Measurements from ENCODE around the gene AMBRA1.
A peak's percentile ranks its signal among the peaks of the same experiment; 100 is the strongest.

The AMBRA1 gene

DNA sequence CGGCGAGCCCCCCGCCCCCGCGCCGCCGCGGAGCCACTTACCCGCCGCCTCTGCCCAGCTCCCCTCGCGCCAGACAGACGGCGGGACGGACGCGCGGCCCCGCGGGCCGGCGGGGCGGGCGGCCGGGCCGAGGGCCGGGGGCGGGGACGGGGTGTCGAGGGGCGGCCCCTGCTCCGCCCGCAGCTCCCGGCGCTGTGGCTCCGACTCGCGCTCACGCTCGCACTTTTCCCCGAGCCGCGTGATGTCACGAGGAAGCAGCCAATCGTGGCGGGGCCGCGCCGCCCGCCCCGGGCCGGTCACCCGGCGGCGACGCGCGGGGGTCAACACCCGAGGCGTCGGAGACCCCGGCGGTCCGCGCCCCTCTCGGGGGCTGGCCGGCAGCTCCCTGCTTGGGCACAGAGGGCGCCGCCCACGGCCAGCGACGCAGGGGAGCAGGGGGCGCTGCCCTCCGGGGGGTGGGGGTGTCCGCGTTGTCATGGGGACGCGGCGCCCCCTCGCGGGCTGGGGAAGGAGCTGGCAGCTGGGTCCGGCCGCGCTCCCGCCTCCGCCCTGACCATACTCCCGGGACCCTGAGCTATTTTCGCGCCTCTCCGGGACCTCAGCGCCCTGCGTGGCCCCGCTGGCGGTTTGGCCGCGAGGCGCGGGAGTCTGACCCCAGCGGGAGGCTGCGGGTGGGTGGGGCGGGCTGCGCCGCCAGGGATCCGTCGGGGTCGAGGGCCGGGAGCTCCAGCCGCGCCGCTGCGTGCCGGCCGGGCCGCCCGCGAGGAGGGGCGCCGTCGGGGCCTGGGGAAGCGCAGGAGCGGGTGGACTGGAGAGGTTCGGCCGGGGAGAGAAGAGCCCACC lies 202.0 kb downstream of the AMBRA1 start, which contains the start of gene CHRM4:
TSS of gene CHRM4 (minus strand) at position 199 of the 843 bp plus-strand sequence. CDS start 5,219 bp downstream, outside the sequence.
- ATAC-seq, result no peak; the same call in 2 of the 3 replicates
- TF ChIP-seq SNAI2 (CRISPR knock-in tag; IDR thresholded peaks at IDR 0.05) (no peak), BACH2 (CRISPR knock-in tag; IDR thresholded peaks at IDR 0.05; ENCODE audit: borderline replicate concordance) (no peak), ARNTL (CRISPR knock-in tag; IDR thresholded peaks at IDR 0.05; ENCODE audit: borderline replicate concordance, low read depth) (no peak), PPARA (CRISPR knock-in tag; IDR thresholded peaks at IDR 0.05; ENCODE audit: borderline replicate concordance) (no peak), TCF4 (CRISPR knock-in tag; IDR thresholded peaks at IDR 0.05; ENCODE audit: borderline replicate concordance) (no peak), ZNF70 (CRISPR knock-in tag; IDR thresholded peaks at IDR 0.05) (no peak), ZNF8 (CRISPR knock-in tag; IDR thresholded peaks at IDR 0.05) (no peak), GLIS3 (CRISPR knock-in tag; IDR thresholded peaks at IDR 0.05) (no peak), ZFP30 (CRISPR knock-in tag; IDR thresholded peaks at IDR 0.05) (no peak), ZNF565 (CRISPR knock-in tag; conservative IDR thresholded peaks at IDR 0.05; ENCODE audit: low read depth) (no peak), ESRRG (CRISPR knock-in tag; IDR thresholded peaks at IDR 0.05) (no peak), CSDC2 (CRISPR knock-in tag; IDR thresholded peaks at IDR 0.05) (no peak), OSR1 (CRISPR knock-in tag; IDR thresholded peaks at IDR 0.05) (no peak)
- TF ChIP-seq, protein P1, sequence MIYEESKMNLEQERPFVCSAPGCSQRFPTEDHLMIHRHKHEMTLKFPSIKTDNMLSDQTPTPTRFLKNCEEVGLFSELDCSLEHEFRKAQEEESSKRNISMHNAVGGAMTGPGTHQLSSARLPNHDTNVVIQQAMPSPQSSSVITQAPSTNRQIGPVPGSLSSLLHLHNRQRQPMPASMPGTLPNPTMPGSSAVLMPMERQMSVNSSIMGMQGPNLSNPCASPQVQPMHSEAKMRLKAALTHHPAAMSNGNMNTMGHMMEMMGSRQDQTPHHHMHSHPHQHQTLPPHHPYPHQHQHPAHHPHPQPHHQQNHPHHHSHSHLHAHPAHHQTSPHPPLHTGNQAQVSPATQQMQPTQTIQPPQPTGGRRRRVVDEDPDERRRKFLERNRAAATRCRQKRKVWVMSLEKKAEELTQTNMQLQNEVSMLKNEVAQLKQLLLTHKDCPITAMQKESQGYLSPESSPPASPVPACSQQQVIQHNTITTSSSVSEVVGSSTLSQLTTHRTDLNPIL (CRISPR knock-in tag; IDR thresholded peaks at IDR 0.05; ENCODE audit: low read depth), result no peak
- TF ChIP-seq, protein P2, sequence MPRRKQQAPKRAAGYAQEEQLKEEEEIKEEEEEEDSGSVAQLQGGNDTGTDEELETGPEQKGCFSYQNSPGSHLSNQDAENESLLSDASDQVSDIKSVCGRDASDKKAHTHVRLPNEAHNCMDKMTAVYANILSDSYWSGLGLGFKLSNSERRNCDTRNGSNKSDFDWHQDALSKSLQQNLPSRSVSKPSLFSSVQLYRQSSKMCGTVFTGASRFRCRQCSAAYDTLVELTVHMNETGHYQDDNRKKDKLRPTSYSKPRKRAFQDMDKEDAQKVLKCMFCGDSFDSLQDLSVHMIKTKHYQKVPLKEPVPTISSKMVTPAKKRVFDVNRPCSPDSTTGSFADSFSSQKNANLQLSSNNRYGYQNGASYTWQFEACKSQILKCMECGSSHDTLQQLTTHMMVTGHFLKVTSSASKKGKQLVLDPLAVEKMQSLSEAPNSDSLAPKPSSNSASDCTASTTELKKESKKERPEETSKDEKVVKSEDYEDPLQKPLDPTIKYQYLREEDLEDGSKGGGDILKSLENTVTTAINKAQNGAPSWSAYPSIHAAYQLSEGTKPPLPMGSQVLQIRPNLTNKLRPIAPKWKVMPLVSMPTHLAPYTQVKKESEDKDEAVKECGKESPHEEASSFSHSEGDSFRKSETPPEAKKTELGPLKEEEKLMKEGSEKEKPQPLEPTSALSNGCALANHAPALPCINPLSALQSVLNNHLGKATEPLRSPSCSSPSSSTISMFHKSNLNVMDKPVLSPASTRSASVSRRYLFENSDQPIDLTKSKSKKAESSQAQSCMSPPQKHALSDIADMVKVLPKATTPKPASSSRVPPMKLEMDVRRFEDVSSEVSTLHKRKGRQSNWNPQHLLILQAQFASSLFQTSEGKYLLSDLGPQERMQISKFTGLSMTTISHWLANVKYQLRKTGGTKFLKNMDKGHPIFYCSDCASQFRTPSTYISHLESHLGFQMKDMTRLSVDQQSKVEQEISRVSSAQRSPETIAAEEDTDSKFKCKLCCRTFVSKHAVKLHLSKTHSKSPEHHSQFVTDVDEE (CRISPR knock-in tag; IDR thresholded peaks at IDR 0.05), result no peak
- TF ChIP-seq, protein P3, sequence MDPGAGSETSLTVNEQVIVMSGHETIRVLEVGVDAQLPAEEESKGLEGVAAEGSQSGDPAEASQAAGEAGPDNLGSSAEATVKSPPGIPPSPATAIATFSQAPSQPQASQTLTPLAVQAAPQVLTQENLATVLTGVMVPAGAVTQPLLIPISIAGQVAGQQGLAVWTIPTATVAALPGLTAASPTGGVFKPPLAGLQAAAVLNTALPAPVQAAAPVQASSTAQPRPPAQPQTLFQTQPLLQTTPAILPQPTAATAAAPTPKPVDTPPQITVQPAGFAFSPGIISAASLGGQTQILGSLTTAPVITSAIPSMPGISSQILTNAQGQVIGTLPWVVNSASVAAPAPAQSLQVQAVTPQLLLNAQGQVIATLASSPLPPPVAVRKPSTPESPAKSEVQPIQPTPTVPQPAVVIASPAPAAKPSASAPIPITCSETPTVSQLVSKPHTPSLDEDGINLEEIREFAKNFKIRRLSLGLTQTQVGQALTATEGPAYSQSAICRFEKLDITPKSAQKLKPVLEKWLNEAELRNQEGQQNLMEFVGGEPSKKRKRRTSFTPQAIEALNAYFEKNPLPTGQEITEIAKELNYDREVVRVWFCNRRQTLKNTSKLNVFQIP (CRISPR knock-in tag; IDR thresholded peaks at IDR 0.05; ENCODE audit: borderline replicate concordance, low read depth), result no peak

DNA sequence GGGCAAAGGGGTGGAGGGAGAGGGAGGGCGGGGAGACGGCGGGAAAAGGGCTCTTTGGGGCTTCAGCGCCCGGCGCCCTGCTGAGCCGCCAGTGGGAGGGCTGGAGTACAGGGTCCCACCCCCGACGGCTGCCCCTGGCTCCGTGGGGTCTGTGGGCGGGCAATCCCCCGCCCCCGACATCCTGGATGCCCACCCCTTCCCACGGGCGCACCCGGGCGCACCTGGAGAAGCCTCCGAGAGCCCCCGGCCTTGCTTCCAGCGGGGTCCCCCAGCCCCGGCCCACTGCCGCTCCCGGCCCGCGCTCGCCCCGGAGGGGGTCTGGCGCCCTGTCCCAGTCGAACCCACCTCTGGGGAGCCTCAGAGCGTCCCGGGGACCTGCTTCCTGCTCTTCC lies 202.6 kb downstream of the AMBRA1 start:
- TF ChIP-seq, protein P4, sequence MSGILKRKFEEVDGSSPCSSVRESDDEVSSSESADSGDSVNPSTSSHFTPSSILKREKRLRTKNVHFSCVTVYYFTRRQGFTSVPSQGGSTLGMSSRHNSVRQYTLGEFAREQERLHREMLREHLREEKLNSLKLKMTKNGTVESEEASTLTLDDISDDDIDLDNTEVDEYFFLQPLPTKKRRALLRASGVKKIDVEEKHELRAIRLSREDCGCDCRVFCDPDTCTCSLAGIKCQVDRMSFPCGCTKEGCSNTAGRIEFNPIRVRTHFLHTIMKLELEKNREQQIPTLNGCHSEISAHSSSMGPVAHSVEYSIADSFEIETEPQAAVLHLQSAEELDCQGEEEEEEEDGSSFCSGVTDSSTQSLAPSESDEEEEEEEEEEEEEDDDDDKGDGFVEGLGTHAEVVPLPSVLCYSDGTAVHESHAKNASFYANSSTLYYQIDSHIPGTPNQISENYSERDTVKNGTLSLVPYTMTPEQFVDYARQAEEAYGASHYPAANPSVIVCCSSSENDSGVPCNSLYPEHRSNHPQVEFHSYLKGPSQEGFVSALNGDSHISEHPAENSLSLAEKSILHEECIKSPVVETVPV (CRISPR knock-in tag; IDR thresholded peaks at IDR 0.05), result no peak
- TF ChIP-seq CSDC2 (CRISPR knock-in tag; IDR thresholded peaks at IDR 0.05) (no peak), RARB (CRISPR knock-in tag; IDR thresholded peaks at IDR 0.05) (no peak), ZFP30 (CRISPR knock-in tag; IDR thresholded peaks at IDR 0.05) (no peak)
- ATAC-seq, result no peak

DNA sequence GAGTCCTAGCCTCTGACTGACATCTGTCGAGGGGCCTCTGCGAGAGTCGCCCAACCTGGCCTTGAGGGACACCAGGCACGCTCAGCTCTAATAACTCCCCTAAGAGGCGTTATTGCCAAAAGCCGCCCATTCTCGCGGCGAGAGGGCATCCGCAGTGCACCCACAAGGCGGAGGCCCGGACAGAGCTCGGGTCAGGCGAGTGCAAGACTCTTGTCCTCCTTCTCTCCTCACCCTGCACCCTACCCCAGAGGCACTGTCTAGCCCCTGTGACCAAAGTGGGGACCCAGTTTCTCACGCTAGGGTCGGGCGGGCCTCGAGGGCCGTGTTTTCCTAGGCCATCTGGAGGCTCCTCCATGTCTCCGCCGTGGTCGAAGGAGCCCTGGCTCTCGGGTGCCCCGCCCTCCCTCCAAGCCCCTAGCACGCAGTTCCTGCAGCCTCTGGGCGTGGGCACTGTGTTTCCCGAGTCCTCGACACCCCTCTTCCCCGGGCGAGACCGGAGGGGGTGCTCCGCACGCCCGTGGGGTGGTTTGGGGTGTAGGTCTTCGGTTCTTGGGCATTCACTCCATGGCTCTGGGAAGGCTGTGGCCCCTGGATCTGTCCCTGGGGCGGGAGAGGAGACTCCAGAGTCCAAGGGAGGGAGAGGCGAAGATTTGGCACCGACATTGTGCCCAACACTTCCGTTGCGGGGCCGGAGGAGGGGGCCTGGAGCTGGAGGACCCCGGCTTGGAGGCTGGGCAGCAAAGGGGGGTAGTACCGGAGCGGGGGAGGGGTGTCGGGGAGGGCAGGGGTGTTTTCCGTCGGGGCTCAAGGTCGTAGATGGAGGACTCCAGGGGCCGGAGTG lies 203.3 kb downstream of the AMBRA1 start:
- peak; percentile 1 for ATAC-seq
- TF ChIP-seq ZNF565 (CRISPR knock-in tag; conservative IDR thresholded peaks at IDR 0.05; ENCODE audit: low read depth) (no peak), OSR1 (CRISPR knock-in tag; IDR thresholded peaks at IDR 0.05) (no peak), SNAI2 (CRISPR knock-in tag; IDR thresholded peaks at IDR 0.05) (no peak), ZFP30 (CRISPR knock-in tag; IDR thresholded peaks at IDR 0.05) (no peak), ZC3H10 (CRISPR knock-in tag; IDR thresholded peaks at IDR 0.05) (no peak), RARB (CRISPR knock-in tag; IDR thresholded peaks at IDR 0.05) (no peak), PPARA (CRISPR knock-in tag; IDR thresholded peaks at IDR 0.05; ENCODE audit: borderline replicate concordance) (no peak), BACH2 (CRISPR knock-in tag; IDR thresholded peaks at IDR 0.05; ENCODE audit: borderline replicate concordance) (no peak), ISL1 (CRISPR knock-in tag; IDR thresholded peaks at IDR 0.05) (no peak), ESRRG (CRISPR knock-in tag; IDR thresholded peaks at IDR 0.05) (no peak), ARNTL (CRISPR knock-in tag; IDR thresholded peaks at IDR 0.05; ENCODE audit: borderline replicate concordance, low read depth) (no peak), TCF4 (CRISPR knock-in tag; IDR thresholded peaks at IDR 0.05; ENCODE audit: borderline replicate concordance) (no peak)
- TF ChIP-seq, protein P2 (CRISPR knock-in tag; IDR thresholded peaks at IDR 0.05), result no peak
- TF ChIP-seq, protein P5, sequence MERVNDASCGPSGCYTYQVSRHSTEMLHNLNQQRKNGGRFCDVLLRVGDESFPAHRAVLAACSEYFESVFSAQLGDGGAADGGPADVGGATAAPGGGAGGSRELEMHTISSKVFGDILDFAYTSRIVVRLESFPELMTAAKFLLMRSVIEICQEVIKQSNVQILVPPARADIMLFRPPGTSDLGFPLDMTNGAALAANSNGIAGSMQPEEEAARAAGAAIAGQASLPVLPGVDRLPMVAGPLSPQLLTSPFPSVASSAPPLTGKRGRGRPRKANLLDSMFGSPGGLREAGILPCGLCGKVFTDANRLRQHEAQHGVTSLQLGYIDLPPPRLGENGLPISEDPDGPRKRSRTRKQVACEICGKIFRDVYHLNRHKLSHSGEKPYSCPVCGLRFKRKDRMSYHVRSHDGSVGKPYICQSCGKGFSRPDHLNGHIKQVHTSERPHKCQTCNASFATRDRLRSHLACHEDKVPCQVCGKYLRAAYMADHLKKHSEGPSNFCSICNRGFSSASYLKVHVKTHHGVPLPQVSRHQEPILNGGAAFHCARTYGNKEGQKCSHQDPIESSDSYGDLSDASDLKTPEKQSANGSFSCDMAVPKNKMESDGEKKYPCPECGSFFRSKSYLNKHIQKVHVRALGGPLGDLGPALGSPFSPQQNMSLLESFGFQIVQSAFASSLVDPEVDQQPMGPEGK (CRISPR knock-in tag; IDR thresholded peaks at IDR 0.05; ENCODE audit: borderline replicate concordance), result no peak

Data from SK-N-SH treated with all-trans-retinoic acid at 6 μM for 48 hours (cell line).